Stimulated activated CD8-positive, alpha-beta memory T cell treated with anti-CD3 and anti-CD28 coated beads, Interleukin-7, amount 100 ng/mL, for 24 hours (primary cell): Measurements from ENCODE around the gene SLC2A9.

Experiments used
- DNase-seq: peaks from one replicate; pipeline ENCODE4 v3.0.0-alpha.2; 2020; ENCODE audit warnings: low read depth

The SLC2A9 gene

GRCh38 chr4:10041036-10041435 is 19.7 kb upstream of the SLC2A9 start:
- no peak for DNase-seq

GRCh38 chr4:10040049-10040892 is 19.0 kb upstream of the SLC2A9 start:
- no peak for DNase-seq

GRCh38 chr4:10036807-10037342 is 15.6 kb upstream of the SLC2A9 start:
- DNase-seq = no peak

- DNase-seq = no peak
These were observed 13.8 kb upstream of the SLC2A9 start for GRCh38 chr4:10035130-10035529.

- no peak for DNase-seq
These were observed 13.4 kb upstream of the SLC2A9 start for GRCh38 chr4:10034612-10035104.

- DNase-seq = no peak
These were observed 12.8 kb upstream of the SLC2A9 start for GRCh38 chr4:10034136-10034535.

GRCh38 chr4:10033191-10033881 is 12.0 kb upstream of the SLC2A9 start:
- DNase-seq = no peak

- DNase-seq = no peak
These were observed 11.3 kb upstream of the SLC2A9 start for GRCh38 chr4:10032625-10033024.

GRCh38 chr4:10031668-10032590 is 10.6 kb upstream of the SLC2A9 start:
- no peak for DNase-seq

- DNase-seq = no peak
These were observed 9.8 kb upstream of the SLC2A9 start for GRCh38 chr4:10030972-10031667.

GRCh38 chr4:10029403-10029802 is 8.1 kb upstream of the SLC2A9 start:
- no peak for DNase-seq

GRCh38 chr4:10028910-10029309 is 7.6 kb upstream of the SLC2A9 start:
- no peak for DNase-seq

GRCh38 chr4:10026485-10026884 is 5.2 kb upstream of the SLC2A9 start:
- no peak for DNase-seq

GRCh38 chr4:10025230-10025806 is 4.0 kb upstream of the SLC2A9 start:
- no peak for DNase-seq

GRCh38 chr4:10024303-10024702 is 3.0 kb upstream of the SLC2A9 start:
- no peak for DNase-seq

- no peak for DNase-seq
These were observed 2.5 kb upstream of the SLC2A9 start for GRCh38 chr4:10023806-10024205.

GRCh38 chr4:10023050-10023419 is 1.7 kb upstream of the SLC2A9 start:
- no peak for DNase-seq

GRCh38 chr4:10022346-10023049 is 1.2 kb upstream of the SLC2A9 start:
- no peak for DNase-seq

GRCh38 chr4:10021653-10022023 is 341 bp upstream of the SLC2A9 start:
- no peak for DNase-seq

- DNase-seq = no peak
These were observed 1.2 kb downstream of the SLC2A9 start for GRCh38 chr4:10020106-10020505.
